Liver (tissue), 9 donors: ENCODE data around the gene EML6. TPM values are rescaled to one million over a fixed set of nuclear protein-coding genes. Genes with fewer than 3 reads are reported as not detected.

Experiments
- DNase-seq: peaks from one replicate; pipeline ENCODE4 v3.0.0-alpha.2; 2017; ENCODE audit warnings: low spot score
- H3K27ac ChIP-seq, 2 donors: one replicate each; pipeline ENCODE4 v1.7.0; 2013; ENCODE audit warnings: inconsistent platforms in 2 of 2, low read length in 2 of 2, control low read depth in 1 of 2, low read depth in 1 of 2, mild to moderate bottlenecking in 1 of 2
- H3K27me3 ChIP-seq, 4 donors: one replicate each; pipeline versions ENCODE4 v1.6.1 to v1.7.0; 2013; ENCODE audit warnings: low read length in 3 of 4, inconsistent platforms in 1 of 4, mild to moderate bottlenecking in 1 of 4, moderate library complexity in 1 of 4; ENCODE audit not compliant: control insufficient read depth in 4 of 4, insufficient read depth in 4 of 4
- H3K36me3 ChIP-seq, 4 donors: one replicate each; pipeline versions ENCODE4 v1.6.1 to v1.7.0; 2013; ENCODE audit warnings: low read length in 3 of 4, mild to moderate bottlenecking in 3 of 4, low read depth in 1 of 4, moderate library complexity in 1 of 4; ENCODE audit not compliant: control insufficient read depth in 4 of 4, insufficient read depth in 3 of 4
- H3K4me1 ChIP-seq, 4 donors: one replicate each; pipeline versions ENCODE4 v1.6.1 to v1.7.0; 2013; ENCODE audit warnings: low read length in 3 of 4, mild to moderate bottlenecking in 3 of 4, moderate library complexity in 1 of 4; ENCODE audit not compliant: control insufficient read depth in 4 of 4, insufficient read depth in 4 of 4
- H3K4me3 ChIP-seq, 3 donors: one replicate each; pipeline versions ENCODE4 v1.6.1 to v1.7.0; 2013; ENCODE audit warnings: low read length in 3 of 3, control low read depth in 1 of 3, low read depth in 1 of 3, mild to moderate bottlenecking in 1 of 3
- H3K9ac ChIP-seq, 2 donors: one replicate each; pipeline ENCODE4 v1.7.0; 2013; ENCODE audit warnings: low read length in 2 of 2, mild to moderate bottlenecking in 2 of 2, moderate library complexity in 2 of 2, control low read depth in 1 of 2, low read depth in 1 of 2
- H3K9me3 ChIP-seq, 4 donors: one replicate each; pipeline versions ENCODE4 v1.6.1 to v1.7.0; 2013; ENCODE audit warnings: low read length in 3 of 4; ENCODE audit not compliant: control insufficient read depth in 4 of 4
- EGR1 ChIP-seq, 2 donors: IDR thresholded peaks; 2 replicates each; pipeline ENCODE4 v1.6.1; 2016 to 2018; ENCODE audit warnings: antibody characterized with exemption in 2 of 2, low read depth in 2 of 2
- FOXA1 ChIP-seq: IDR thresholded peaks from 2 replicates; pipeline ENCODE4 v1.6.1; 2016; ENCODE audit warnings: antibody characterized with exemption
- FOXA2 ChIP-seq: IDR thresholded peaks from 2 replicates; pipeline ENCODE4 v1.6.1; 2016; ENCODE audit warnings: antibody characterized with exemption
- GABPA ChIP-seq, 2 donors: IDR thresholded peaks in 1 of 2; conservative IDR thresholded peaks in 1 of 2; 2 replicates each; pipeline ENCODE4 v1.6.1; 2016; ENCODE audit warnings: antibody characterized with exemption in 2 of 2, mild to moderate bottlenecking in 1 of 2, moderate library complexity in 1 of 2
- HNF4A ChIP-seq, 2 donors: conservative IDR thresholded peaks; 2 replicates each; pipeline ENCODE4 v1.6.1; 2016; ENCODE audit warnings: antibody characterized with exemption in 2 of 2, mild to moderate bottlenecking in 2 of 2
- HNF4G ChIP-seq: IDR thresholded peaks from 2 replicates; pipeline ENCODE4 v1.6.1; 2016; ENCODE audit warnings: antibody characterized with exemption
- JUND ChIP-seq, 2 donors: IDR thresholded peaks; 2 replicates each; pipeline ENCODE4 v1.6.1; 2016; ENCODE audit warnings: antibody characterized with exemption in 2 of 2
- MAX ChIP-seq: IDR thresholded peaks from 2 replicates; pipeline ENCODE4 v1.6.1; 2016; ENCODE audit warnings: antibody characterized with exemption
- RAD21 ChIP-seq, 2 donors: IDR thresholded peaks; 2 replicates each; pipeline ENCODE4 v1.6.1; 2016; ENCODE audit warnings: antibody characterized with exemption in 2 of 2, mild to moderate bottlenecking in 2 of 2
- RXRA ChIP-seq, 2 donors: IDR thresholded peaks; 2 replicates each; pipeline ENCODE4 v1.6.1; 2017 to 2018; ENCODE audit warnings: antibody characterized with exemption in 2 of 2, mild to moderate bottlenecking in 1 of 2
- SP1 ChIP-seq: IDR thresholded peaks from 2 replicates; pipeline ENCODE4 v1.6.1; 2018; ENCODE audit warnings: antibody characterized with exemption, mild to moderate bottlenecking
- TAF1 ChIP-seq: conservative IDR thresholded peaks from 2 replicates; pipeline ENCODE4 v1.6.1; 2016; ENCODE audit warnings: antibody characterized with exemption, mild to moderate bottlenecking
- YY1 ChIP-seq: IDR thresholded peaks from 2 replicates; pipeline ENCODE4 v1.6.1; 2016; ENCODE audit warnings: antibody characterized with exemption, mild to moderate bottlenecking
- ZBTB33 ChIP-seq: IDR thresholded peaks from 2 replicates; pipeline ENCODE4 v1.6.1; 2016; ENCODE audit warnings: antibody characterized with exemption
- WGBS: extraction: QIAGEN DNeasy Blood & Tissue Kit; methylation state at CpG from one replicate; pipeline ENCODE4 v1.1.7; 2013; 5-methylcytosine and 5-hydroxymethylcytosine counted together
- polyA plus RNA-seq, 2 donors: library from polyadenylated mRNA; stranded (reverse) in 1 of 2; unstranded in 1 of 2; fragments of 200-250 nt in 1 of 2; fragments of >200 nt in 1 of 2; fragmentation: Nextera tagmentation in 1 of 2; extraction: Ambion mirVana in 1 of 2; gene quantifications; one replicate each; pipeline versions ENCODE4 v1.2.1 to v1.2.3, GENCODE V29; 2013 to 2015
- total RNA-seq, 2 donors: library from RNA; depleted of rRNA; stranded (reverse); fragments of >200 nt; gene quantifications; one replicate each; pipeline ENCODE4 v1.2.3, GENCODE V29; 2014
- TF ChIP-seq, protein P1 (sequence below): fragments of 150-350 bp; IDR thresholded peaks from 2 replicates; pipeline ENCODE4 v1.5.1; 2017; ENCODE audit warnings: improper control_type of control experiment, low read depth, low read length; ENCODE audit not compliant: missing input control
- TF ChIP-seq, protein P2 (sequence below): IDR thresholded peaks from 2 replicates; pipeline ENCODE4 v1.6.1; 2016; ENCODE audit warnings: antibody characterized with exemption
- TF ChIP-seq, protein P3 (sequence below): IDR thresholded peaks from 2 replicates; pipeline ENCODE4 v1.6.1; 2016; ENCODE audit warnings: antibody characterized with exemption, mild to moderate bottlenecking
- donor health status: healthy.
- donor health status: healthy.
- donor health status: healthy.
- donor health status: healthy.
- donor health status: healthy.

Gene EML6
- total and polyA plus RNA-seq, 4 donors: 0.33 to 3.0 (median 1.4) TPM

- TF ChIP-seq, protein P1, sequence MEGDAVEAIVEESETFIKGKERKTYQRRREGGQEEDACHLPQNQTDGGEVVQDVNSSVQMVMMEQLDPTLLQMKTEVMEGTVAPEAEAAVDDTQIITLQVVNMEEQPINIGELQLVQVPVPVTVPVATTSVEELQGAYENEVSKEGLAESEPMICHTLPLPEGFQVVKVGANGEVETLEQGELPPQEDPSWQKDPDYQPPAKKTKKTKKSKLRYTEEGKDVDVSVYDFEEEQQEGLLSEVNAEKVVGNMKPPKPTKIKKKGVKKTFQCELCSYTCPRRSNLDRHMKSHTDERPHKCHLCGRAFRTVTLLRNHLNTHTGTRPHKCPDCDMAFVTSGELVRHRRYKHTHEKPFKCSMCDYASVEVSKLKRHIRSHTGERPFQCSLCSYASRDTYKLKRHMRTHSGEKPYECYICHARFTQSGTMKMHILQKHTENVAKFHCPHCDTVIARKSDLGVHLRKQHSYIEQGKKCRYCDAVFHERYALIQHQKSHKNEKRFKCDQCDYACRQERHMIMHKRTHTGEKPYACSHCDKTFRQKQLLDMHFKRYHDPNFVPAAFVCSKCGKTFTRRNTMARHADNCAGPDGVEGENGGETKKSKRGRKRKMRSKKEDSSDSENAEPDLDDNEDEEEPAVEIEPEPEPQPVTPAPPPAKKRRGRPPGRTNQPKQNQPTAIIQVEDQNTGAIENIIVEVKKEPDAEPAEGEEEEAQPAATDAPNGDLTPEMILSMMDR: no peak
- TF ChIP-seq FOXA2 (no peak), FOXA1 (no peak), RXRA (IDR thresholded peaks at IDR 0.05) (no peak), RAD21 (IDR thresholded peaks at IDR 0.05) (no peak), TAF1 (no peak), SP1 (no peak), EGR1 (IDR thresholded peaks at IDR 0.05; ENCODE audit: low read depth in 2 of 2) (no peak), ZBTB33 (no peak), YY1 (no peak), HNF4G (no peak), JUND (IDR thresholded peaks at IDR 0.05) (no peak)
- TF ChIP-seq, protein P2, sequence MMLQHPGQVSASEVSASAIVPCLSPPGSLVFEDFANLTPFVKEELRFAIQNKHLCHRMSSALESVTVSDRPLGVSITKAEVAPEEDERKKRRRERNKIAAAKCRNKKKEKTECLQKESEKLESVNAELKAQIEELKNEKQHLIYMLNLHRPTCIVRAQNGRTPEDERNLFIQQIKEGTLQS: no peak
- H3K4me1 ChIP-seq: no peaks in the 10 kb centered on the region
- no peak overlapping the region for H3K9ac ChIP-seq
- no peaks in the 10 kb centered on the region for H3K27me3 ChIP-seq
- no peaks in the 10 kb centered on the region for H3K9me3 ChIP-seq
- peaks cover 0 to 15% (median 7%) of the 10 kb centered on the region in 4 donors for H3K36me3 ChIP-seq
- no peak overlapping the region for H3K27ac ChIP-seq
- WGBS: 84% methylated on average over 4 of the region's 4 CpGs
- H3K4me3 ChIP-seq: no peak overlapping the region
- no peak for DNase-seq
These were observed 243.8 kb downstream of the EML6 start for GRCh38 chr2:54967269-54967668.

DNA sequence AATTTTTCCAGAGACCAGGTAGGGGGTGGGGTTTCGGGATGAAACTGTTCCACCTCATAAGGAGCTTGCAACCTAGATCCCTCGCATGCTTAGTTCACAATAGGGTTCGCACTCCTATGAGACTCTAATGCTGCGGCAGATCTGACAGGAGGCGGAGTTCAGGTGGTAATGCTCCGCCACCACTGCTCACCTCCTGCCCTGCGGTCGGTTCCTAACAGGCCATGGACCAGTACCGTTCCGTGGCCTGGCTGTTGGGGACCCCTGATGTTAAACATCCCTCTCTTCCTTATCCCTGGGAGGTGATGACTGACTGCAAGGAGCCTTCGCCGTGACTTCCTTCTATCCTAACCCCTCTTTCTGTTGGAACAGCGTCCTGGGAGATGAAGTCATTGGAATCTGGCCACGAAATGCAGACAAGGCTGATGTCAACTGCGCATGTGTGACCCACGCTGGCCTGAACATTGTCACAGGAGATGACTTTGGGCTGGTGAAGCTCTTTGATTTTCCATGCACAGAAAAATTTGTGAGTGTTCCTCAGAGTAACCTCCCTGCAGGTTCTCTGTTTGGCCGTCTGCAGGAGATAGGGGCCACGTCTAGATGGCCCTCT lies 244.4 kb downstream of the EML6 start:
- Histone ChIP-seq H3K9me3 (no peaks in the 10 kb centered on the region), H3K27me3 (no peaks in the 10 kb centered on the region), H3K27ac (no peak overlapping the region), H3K4me1 (no peaks in the 10 kb centered on the region), H3K4me3 (no peak overlapping the region), H3K9ac (no peak overlapping the region), H3K36me3 (peaks cover 0 to 16% (median 8%) of the 10 kb centered on the region in 4 donors)
- DNase-seq: no peak
- WGBS: 91% methylated on average over 18 of the region's 18 CpGs
- no peak for TF ChIP-seq FOXA1

GRCh38 chr2:54968561-54969218 lies 245.2 kb downstream of the EML6 start:
- WGBS: 94% methylated on average over 10 of the region's 10 CpGs
- Histone ChIP-seq H3K9ac (no peak overlapping the region), H3K27ac (no peak overlapping the region), H3K9me3 (no peaks in the 10 kb centered on the region), H3K4me3 (no peak overlapping the region), H3K27me3 (no peaks in the 10 kb centered on the region), H3K4me1 (no peaks in the 10 kb centered on the region), H3K36me3 (peaks cover 0 to 18% (median 12%) of the 10 kb centered on the region in 4 donors)
- DNase-seq: no peak
- TF ChIP-seq RXRA (IDR thresholded peaks at IDR 0.05) (no peak), MAX (no peak), RAD21 (IDR thresholded peaks at IDR 0.05) (no peak), HNF4A (conservative IDR thresholded peaks at IDR 0.05) (no peak), TAF1 (no peak), FOXA1 (no peak), GABPA (IDR thresholded peaks at IDR 0.05 in 1 of 2, conservative IDR thresholded peaks at IDR 0.05 in 1 of 2) (no peak), JUND (IDR thresholded peaks at IDR 0.05) (no peak), SP1 (no peak), FOXA2 (no peak), YY1 (no peak), HNF4G (no peak), EGR1 (IDR thresholded peaks at IDR 0.05; ENCODE audit: low read depth in 2 of 2) (no peak)
- TF ChIP-seq, protein P3, sequence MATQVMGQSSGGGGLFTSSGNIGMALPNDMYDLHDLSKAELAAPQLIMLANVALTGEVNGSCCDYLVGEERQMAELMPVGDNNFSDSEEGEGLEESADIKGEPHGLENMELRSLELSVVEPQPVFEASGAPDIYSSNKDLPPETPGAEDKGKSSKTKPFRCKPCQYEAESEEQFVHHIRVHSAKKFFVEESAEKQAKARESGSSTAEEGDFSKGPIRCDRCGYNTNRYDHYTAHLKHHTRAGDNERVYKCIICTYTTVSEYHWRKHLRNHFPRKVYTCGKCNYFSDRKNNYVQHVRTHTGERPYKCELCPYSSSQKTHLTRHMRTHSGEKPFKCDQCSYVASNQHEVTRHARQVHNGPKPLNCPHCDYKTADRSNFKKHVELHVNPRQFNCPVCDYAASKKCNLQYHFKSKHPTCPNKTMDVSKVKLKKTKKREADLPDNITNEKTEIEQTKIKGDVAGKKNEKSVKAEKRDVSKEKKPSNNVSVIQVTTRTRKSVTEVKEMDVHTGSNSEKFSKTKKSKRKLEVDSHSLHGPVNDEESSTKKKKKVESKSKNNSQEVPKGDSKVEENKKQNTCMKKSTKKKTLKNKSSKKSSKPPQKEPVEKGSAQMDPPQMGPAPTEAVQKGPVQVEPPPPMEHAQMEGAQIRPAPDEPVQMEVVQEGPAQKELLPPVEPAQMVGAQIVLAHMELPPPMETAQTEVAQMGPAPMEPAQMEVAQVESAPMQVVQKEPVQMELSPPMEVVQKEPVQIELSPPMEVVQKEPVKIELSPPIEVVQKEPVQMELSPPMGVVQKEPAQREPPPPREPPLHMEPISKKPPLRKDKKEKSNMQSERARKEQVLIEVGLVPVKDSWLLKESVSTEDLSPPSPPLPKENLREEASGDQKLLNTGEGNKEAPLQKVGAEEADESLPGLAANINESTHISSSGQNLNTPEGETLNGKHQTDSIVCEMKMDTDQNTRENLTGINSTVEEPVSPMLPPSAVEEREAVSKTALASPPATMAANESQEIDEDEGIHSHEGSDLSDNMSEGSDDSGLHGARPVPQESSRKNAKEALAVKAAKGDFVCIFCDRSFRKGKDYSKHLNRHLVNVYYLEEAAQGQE: no peak
